ENCODE results near the gene SPATA32.
A peak's percentile ranks its signal among the peaks of the same experiment; 100 is the strongest.

The SPATA32 gene

GRCh38 chr17:45238155-45238774 is 23.6 kb downstream of the SPATA32 start:
- H3K27me3 ChIP-seq = no peaks in the 10 kb centered on the region
- H3K4me1 ChIP-seq = peaks cover 29 to 49% (median 39%) of the 10 kb centered on the region in 10 experiments
- peak overlapping the region in 2 of 11 experiments; percentile 15 to 55; a peak in 1 of 22 replicates for H3K9ac ChIP-seq
- H3K4me3 ChIP-seq = no peak overlapping the region
- no peak for TF ChIP-seq Cebpa-rat (IDR thresholded peaks at IDR 0.05)
- H3K9me3 ChIP-seq (replicated peaks in 1 of 11) = no peaks in the 10 kb centered on the region
- H3K27ac ChIP-seq = no peak overlapping the region
- peaks cover 20 to 100% (median 95%) of the 10 kb centered on the region in 11 experiments; a peak in 21 of 22 replicates for H4K20me1 ChIP-seq
- H3K4me2 ChIP-seq = no peak overlapping the region
- H3K36me3 ChIP-seq = peaks cover 84 to 99% (median 98%) of the 10 kb centered on the region in 11 experiments

- Histone ChIP-seq H3K9me3 (replicated peaks in 1 of 11) (no peaks in the 10 kb centered on the region), H3K27ac (peak overlapping the region in 1 of 11 experiments; percentile 2; a peak in 1 of 22 replicates), H3K36me3 (peaks cover 84 to 99% (median 98%) of the 10 kb centered on the region in 11 experiments), H3K4me1 (peaks cover 35 to 49% (median 42%) of the 10 kb centered on the region in 10 experiments), H3K4me2 (no peak overlapping the region), H3K27me3 (no peaks in the 10 kb centered on the region), H4K20me1 (peaks cover 22 to 100% (median 95%) of the 10 kb centered on the region in 11 experiments; a peak in 21 of 22 replicates), H3K9ac (peak overlapping the region in 1 of 11 experiments; percentile 29; a peak in 3 of 22 replicates), H3K4me3 (no peak overlapping the region)
- TF ChIP-seq Cebpa-rat (IDR thresholded peaks at IDR 0.05) = no peak
These were observed 24.2 kb downstream of the SPATA32 start for GRCh38 chr17:45237686-45238085.

GRCh38 chr17:45236282-45236606 is 25.6 kb downstream of the SPATA32 start:
- Histone ChIP-seq H3K9me3 (replicated peaks in 1 of 11) (no peaks in the 10 kb centered on the region), H4K20me1 (peaks cover 22 to 98% (median 93%) of the 10 kb centered on the region in 11 experiments; a peak in 21 of 22 replicates), H3K4me1 (peaks cover 49 to 57% (median 52%) of the 10 kb centered on the region in 10 experiments), H3K36me3 (peaks cover 79 to 100% (median 96%) of the 10 kb centered on the region in 11 experiments), H3K4me3 (no peak overlapping the region), H3K4me2 (peak overlapping the region in 8 of 11 experiments; percentile 28 to 100 (median 98); a peak in 12 of 22 replicates), H3K27me3 (no peaks in the 10 kb centered on the region), H3K9ac (peak overlapping the region in 10 of 11 experiments; percentile 11 to 99 (median 33); a peak in 16 of 22 replicates), H3K27ac (peak overlapping the region in 9 of 11 experiments; percentile 19 to 100 (median 53); a peak in 16 of 22 replicates)
- no peak for TF ChIP-seq Cebpa-rat (IDR thresholded peaks at IDR 0.05)

GRCh38 chr17:45235416-45236281 is 26.2 kb downstream of the SPATA32 start:
- H3K27ac ChIP-seq = peak overlapping the region in 10 of 11 experiments; percentile 13 to 100 (median 52); a peak in 17 of 22 replicates
- no peaks in the 10 kb centered on the region for H3K27me3 ChIP-seq
- no peaks in the 10 kb centered on the region for H3K9me3 ChIP-seq (replicated peaks in 1 of 11)
- H3K36me3 ChIP-seq = peaks cover 73 to 100% (median 95%) of the 10 kb centered on the region in 11 experiments
- H4K20me1 ChIP-seq = peaks cover 22 to 98% (median 88%) of the 10 kb centered on the region in 11 experiments; a peak in 21 of 22 replicates
- TF ChIP-seq Cebpa-rat (IDR thresholded peaks at IDR 0.05) = no peak
- H3K9ac ChIP-seq = peak overlapping the region; percentile 11 to 99 (median 32); a peak in 17 of 22 replicates
- H3K4me2 ChIP-seq = peak overlapping the region; percentile 15 to 100 (median 99); a peak in 18 of 22 replicates
- no peak overlapping the region for H3K4me3 ChIP-seq
- H3K4me1 ChIP-seq = peaks cover 55 to 63% (median 58%) of the 10 kb centered on the region in 10 experiments

- H3K27me3 ChIP-seq = no peaks in the 10 kb centered on the region
- H4K20me1 ChIP-seq = peaks cover 22 to 92% (median 79%) of the 10 kb centered on the region in 11 experiments; a peak in 21 of 22 replicates
- H3K36me3 ChIP-seq = peaks cover 65 to 100% (median 89%) of the 10 kb centered on the region in 11 experiments
- peak overlapping the region in 5 of 11 experiments; percentile 8 to 99 (median 24); a peak in 8 of 22 replicates for H3K9ac ChIP-seq
- H3K4me1 ChIP-seq = peaks cover 63 to 71% (median 66%) of the 10 kb centered on the region in 10 experiments
- no peaks in the 10 kb centered on the region for H3K9me3 ChIP-seq (replicated peaks in 1 of 11)
- no peak overlapping the region for H3K4me3 ChIP-seq
- H3K4me2 ChIP-seq = peak overlapping the region; percentile 8 to 100 (median 99); a peak in 20 of 22 replicates
- no peak for TF ChIP-seq Cebpa-rat (IDR thresholded peaks at IDR 0.05)
- peak overlapping the region in 8 of 11 experiments; percentile 13 to 100 (median 54); a peak in 8 of 22 replicates for H3K27ac ChIP-seq
These were observed 27.1 kb downstream of the SPATA32 start for GRCh38 chr17:45234641-45235415.

GRCh38 chr17:45233423-45233924 is 28.4 kb downstream of the SPATA32 start:
- H4K20me1 ChIP-seq = peaks cover 22 to 79% (median 66%) of the 10 kb centered on the region in 11 experiments; a peak in 21 of 22 replicates

GRCh38 chr17:45232514-45233422 is 29.1 kb downstream of the SPATA32 start:
- H3K9ac ChIP-seq = peak overlapping the region; percentile 54 to 99 (median 96); a peak in 20 of 22 replicates
- H3K4me1 ChIP-seq = peaks cover 82 to 87% (median 84%) of the 10 kb centered on the region in 10 experiments
- H4K20me1 ChIP-seq = peaks cover 22 to 72% (median 59%) of the 10 kb centered on the region in 11 experiments; a peak in 21 of 22 replicates
- H3K27me3 ChIP-seq = no peaks in the 10 kb centered on the region
- H3K36me3 ChIP-seq = peaks cover 44 to 82% (median 68%) of the 10 kb centered on the region in 11 experiments
- H3K4me3 ChIP-seq = peak overlapping the region in 5 of 10 experiments; percentile 3 to 99 (median 93); a peak in 7 of 20 replicates
- H3K4me2 ChIP-seq = peak overlapping the region; percentile 98 to 100 (median 100); a peak in 21 of 22 replicates
- TF ChIP-seq Cebpa-rat (IDR thresholded peaks at IDR 0.05) = no peak
- peak overlapping the region; percentile 20 to 100 (median 99); a peak in 21 of 22 replicates for H3K27ac ChIP-seq
- no peaks in the 10 kb centered on the region for H3K9me3 ChIP-seq (replicated peaks in 1 of 11)

More at GRCh38 chr17:45233423-45233924, 28.4 kb downstream of the SPATA32 start:
- H3K27ac ChIP-seq = peak overlapping the region; percentile 20 to 100 (median 99); a peak in 20 of 22 replicates
- H3K36me3 ChIP-seq = peaks cover 51 to 89% (median 75%) of the 10 kb centered on the region in 11 experiments
- no peaks in the 10 kb centered on the region for H3K27me3 ChIP-seq
- peak overlapping the region; percentile 13 to 100 (median 100); a peak in 21 of 22 replicates for H3K4me2 ChIP-seq
- H3K9ac ChIP-seq = peak overlapping the region; percentile 26 to 99 (median 91); a peak in 20 of 22 replicates
- no peak for TF ChIP-seq Cebpa-rat (IDR thresholded peaks at IDR 0.05)
- peaks cover 76 to 81% (median 78%) of the 10 kb centered on the region in 10 experiments for H3K4me1 ChIP-seq
- no peaks in the 10 kb centered on the region for H3K9me3 ChIP-seq (replicated peaks in 1 of 11)
- peak overlapping the region in 3 of 10 experiments; percentile 10 to 34 (median 28); a peak in 3 of 20 replicates for H3K4me3 ChIP-seq
